Stimulated activated naive CD4-positive, alpha-beta T cell (primary cell): ENCODE data around the gene PAWR.

Source experiments
- DNase-seq, 6 experiments: peaks; one replicate each; lab custom pipeline; 2025; lab: John Stamatoyannopoulos, UW

PAWR gene

GRCh38 chr12:79690638-79691510, at the start of gene PAWR:
Gene PAWR, minus strand, starts transcription at chr12:79690964. Its CDS starts 720 bp downstream, at chr12:79690244.
- DNase-seq = peak in 2 of 6 experiments; percentile 8 to 15

GRCh38 chr12:79737875-79738718, 47.3 kb upstream of the PAWR start:
- DNase-seq = peak in 2 of 6 experiments; percentile 12 to 22

GRCh38 chr12:79732638-79733037, 41.9 kb upstream of the PAWR start:
- no peak for DNase-seq

- DNase-seq = no peak
Observed at GRCh38 chr12:79725987-79726386, 35.2 kb upstream of the PAWR start.

- DNase-seq = no peak
Observed at GRCh38 chr12:79717006-79717405, 26.2 kb upstream of the PAWR start.

GRCh38 chr12:79715308-79715707, 24.5 kb upstream of the PAWR start:
- DNase-seq = no peak

- DNase-seq = no peak
Observed at GRCh38 chr12:79710707-79711483, 20.1 kb upstream of the PAWR start.

GRCh38 chr12:79707830-79708229, 17.1 kb upstream of the PAWR start:
- no peak for DNase-seq

- DNase-seq = no peak
Observed at GRCh38 chr12:79706676-79707075, 15.9 kb upstream of the PAWR start.

GRCh38 chr12:79706156-79706555, 15.4 kb upstream of the PAWR start:
- no peak for DNase-seq

- DNase-seq = no peak
Observed at GRCh38 chr12:79698966-79699365, 8.2 kb upstream of the PAWR start.

- no peak for DNase-seq
Observed at GRCh38 chr12:79696416-79696815, 5.7 kb upstream of the PAWR start.

GRCh38 chr12:79692860-79693577, 2.3 kb upstream of the PAWR start:
- DNase-seq = no peak

GRCh38 chr12:79691511-79692248, 916 bp upstream of the PAWR start:
- DNase-seq = no peak

- DNase-seq = no peak
Observed at GRCh38 chr12:79690142-79690637, 574 bp downstream of the PAWR start.

- DNase-seq = peak in 1 of 6 experiments; percentile 17
Observed at GRCh38 chr12:79689477-79690141, 1.2 kb downstream of the PAWR start.

GRCh38 chr12:79689061-79689476, 1.7 kb downstream of the PAWR start:
- no peak for DNase-seq

- peak in 1 of 6 experiments; percentile 17 for DNase-seq
Observed at GRCh38 chr12:79688376-79689060, 2.2 kb downstream of the PAWR start.

GRCh38 chr12:79687711-79688260, 3.0 kb downstream of the PAWR start:
- DNase-seq = no peak
